HG03460 (cell line): ENCODE data around the gene NAPEPLD.
"Not testable (repeated sequence)": the region's sequence is repeated elsewhere in the genome, so short reads cannot be mapped to it uniquely, and the experiment has no call there.

Source experiments
- ATAC-seq: cut with Tn5 transposase; IDR thresholded peaks from one replicate; pipeline ENCODE4 v1.9.1; 2021; ENCODE audit not compliant: unreplicated experiment

NAPEPLD gene

DNA sequence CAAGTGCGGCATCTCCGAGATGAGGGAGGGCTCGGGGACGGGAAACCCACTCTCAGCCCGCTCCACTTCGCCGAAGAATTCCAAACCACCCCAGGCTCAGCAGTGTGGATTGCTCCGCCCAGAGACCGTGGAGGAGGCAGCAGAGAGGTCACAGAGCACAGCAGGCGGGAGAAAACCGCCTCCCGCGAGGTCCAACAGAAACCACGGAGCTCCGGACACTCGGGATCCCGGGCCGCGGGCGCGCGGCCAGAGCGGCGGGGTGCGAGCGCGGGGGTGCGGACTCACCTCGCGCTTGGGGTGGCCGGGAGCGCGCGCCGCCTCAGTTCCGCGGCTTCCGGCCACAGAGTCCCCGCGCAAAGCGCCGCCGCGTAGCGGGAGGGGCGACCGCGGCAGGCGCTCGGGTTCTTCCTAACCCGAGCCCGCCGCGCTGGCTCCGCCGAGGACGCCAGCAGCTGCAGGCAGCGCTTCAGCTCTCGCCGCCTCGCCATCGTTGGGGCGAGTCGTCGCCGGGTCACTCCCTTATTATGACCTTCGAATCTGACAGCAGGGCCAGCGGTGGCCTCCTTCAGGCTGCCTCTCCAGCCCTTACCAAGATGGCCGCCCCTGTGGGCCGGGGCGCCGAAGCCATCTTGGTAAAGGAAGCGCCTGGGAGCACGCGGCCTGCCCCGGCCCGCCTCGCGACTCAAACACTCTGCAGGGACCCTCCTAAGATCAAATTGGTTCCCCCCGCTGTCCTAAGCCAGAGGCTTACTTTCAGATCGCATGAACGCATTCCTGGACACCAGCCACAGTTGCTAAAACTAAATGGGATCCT, at the start of gene NAPEPLD:
TSS of gene NAPEPLD (minus strand) at position 106 of the 814 bp plus-strand sequence. CDS start 20,323 bp downstream, outside the sequence.
- peak; percentile 81 for ATAC-seq

DNA sequence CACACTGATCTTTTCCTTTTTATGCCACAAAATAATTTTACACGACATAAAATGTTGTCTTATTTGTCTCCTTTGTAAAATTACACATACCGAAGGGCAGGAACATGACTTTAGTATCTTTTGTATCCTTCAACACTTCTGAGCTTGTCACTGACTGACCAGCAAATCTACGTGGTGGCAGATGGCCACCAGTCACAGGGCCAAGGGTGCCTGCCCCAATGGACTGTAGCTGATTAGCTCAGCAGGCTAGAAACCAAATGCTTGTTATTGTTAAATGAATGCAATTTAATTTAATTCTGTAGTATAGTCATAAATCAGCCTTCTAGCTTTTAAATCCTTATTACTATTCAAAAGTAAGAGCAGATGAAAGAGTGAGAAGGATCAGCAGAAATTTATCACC, 49.2 kb upstream of the NAPEPLD start:
- not testable (repeated sequence) for ATAC-seq

DNA sequence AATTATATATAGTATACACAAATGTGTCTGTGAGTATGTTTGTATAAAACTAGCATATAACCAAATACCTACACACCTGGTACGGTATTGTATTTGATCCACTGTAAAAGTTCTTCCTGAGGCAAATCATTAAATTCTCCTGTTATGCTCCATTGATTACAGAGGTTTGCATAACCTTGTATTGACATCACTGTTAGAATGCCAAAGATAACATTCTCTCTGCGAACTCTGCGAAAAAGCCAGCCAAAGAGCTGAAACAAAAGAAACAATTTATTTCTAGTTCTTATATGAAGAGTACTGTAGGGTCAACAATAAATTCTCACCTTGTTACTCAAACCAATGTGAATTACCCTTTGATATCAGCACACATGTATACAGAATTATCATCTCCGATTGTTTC, 46.5 kb upstream of the NAPEPLD start:
- ATAC-seq = not testable (repeated sequence)

DNA sequence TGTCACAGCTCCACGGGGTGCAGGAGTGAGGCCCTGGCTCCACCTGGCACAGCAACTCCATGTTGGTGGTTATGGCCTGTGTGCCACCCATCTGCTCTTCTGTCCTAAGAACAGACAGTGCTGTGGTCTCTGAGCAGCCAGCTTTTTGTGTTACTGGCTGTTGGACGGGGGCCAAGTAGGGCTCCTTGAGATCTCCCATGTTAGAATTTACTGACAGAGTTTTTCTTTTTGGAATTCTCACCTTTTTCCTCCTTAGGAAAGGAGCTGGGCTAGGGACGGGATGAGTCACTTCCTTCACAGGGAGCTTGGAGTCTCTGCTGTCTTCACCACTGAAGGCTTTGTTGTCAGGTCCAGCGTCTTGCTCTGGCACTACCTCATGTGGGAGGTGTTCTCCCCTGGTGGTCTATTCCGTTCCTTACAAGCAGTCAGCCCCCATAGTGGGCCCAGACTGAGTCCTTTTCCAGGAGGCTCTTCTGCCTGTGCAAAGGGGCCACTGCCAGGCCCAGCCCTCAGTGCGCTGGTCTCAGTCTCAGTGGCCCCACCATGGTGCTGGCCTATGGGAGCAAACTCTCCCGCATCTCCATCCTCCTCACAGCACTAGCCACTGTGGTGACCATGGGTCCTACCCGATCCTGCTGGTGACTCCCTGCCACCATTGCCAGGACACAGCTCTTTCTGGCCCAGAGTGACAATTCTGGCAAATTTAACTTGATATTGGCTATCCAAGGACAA, 23.7 kb upstream of the NAPEPLD start:
- not testable (repeated sequence) for ATAC-seq

DNA sequence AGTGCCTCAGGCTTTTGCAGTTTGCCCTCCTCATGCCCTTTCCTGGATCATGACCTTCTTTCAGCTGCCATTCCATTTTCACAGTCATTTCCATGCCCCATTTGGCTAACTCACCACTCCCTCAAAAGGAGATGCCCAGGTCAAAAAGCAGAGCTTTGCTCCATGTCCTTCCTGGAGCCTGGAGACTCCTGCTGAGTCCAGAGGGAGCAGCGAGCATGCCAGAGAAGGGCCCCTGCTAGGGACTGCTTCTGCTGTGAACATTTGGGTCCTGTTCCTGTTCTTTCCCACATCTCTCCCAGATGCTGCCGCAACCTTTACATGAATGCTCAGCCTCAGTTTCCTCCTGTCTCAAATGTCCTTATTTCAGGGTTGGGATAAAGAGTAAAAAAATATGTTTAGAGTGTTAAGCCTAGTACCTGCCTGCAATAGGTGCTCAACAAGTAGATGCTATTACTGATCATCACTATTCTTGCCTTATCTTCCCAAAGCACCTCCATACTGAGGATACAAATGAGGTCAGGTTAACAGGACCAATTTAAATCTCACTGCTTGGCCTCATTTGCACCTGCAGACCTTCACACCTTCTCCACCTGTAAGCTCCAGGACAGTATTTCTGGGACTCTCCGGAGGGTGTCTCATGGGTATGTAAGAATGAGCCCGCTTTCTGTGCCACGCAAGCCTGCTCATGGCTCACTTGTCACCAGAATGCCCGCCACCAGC, 23.0 kb upstream of the NAPEPLD start:
- not testable (repeated sequence) for ATAC-seq

DNA sequence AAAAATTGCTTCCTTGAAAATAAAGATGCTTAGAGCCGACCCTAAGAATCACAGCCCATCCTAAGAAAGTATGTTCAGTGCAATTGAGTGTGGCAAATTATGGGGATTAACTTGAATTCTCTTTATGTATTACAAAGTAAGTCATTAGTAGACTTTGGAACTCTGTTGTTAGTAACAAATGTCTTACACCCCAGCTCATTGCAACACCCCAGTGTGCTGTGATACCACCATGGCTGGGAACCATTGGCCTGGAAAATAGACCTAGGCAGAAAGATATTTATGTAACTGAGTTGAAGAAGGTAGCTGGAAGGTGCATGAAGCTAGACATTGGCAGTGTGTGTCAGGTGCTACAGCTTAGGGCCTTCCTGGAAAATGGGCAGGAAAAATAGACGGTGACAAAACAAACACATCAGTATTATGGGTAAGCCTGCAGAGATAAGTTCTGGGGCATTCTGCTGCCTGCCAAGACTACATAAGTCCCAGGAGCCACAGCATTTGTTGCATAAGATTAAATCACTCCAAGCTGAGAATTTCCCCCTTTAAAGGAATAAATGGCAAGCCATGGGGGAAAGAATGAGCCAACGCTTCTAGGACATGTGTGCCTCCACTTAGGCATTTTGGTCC, 18.1 kb upstream of the NAPEPLD start:
- ATAC-seq = not testable (repeated sequence)

DNA sequence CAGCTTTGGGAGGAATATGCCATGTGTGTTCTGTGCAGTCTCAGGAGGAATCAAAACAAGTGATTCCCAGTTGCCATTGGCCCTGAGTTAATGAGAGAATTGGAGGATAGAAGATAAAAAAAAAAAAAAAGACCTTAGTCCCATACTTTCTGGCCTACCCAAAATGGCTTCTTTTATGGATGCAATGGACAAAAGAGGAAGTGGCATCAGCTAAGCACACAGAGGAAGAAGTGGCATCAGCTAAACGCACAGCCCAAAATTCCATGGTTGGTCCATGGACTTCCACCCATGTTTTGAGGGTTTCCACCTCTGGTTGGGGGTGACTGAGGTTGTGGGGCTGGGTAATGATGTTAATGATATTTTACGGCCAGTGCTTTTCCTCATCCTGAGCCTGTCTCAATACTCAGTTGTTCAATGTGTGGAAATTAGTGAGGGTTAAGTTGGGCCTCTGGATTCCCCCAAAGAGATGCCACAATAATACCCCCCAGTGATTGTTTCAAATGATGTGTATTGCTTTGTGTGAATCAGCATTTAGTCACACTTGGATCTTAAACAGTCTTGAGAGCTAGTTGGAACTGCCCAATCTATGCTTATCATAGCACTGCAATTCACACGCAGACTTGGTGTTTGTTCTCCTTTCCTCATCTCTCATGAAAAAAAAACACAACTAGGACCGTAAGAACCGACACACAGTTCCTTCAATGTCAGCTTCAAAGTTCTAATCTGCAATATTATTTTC, 14.4 kb upstream of the NAPEPLD start:
- not testable (repeated sequence) for ATAC-seq

DNA sequence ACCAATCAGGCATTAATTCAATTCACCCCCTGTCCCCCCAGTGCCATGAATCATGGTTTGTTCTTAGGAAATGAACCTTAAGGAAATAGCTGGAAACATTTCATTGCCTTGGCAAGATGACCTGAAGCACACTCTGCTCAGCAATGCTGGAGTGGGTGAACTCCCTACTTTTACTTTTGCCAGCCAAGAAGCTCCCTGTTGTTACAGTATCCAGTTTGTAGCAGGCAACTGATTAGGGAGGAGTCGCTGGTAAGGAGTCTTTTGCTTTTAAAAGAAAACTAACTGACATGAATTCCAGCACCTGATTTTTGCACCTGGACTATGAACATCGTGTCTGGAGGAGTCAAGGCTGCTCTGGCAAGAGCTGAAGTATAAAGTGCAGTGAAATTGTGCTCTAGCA, 13.7 kb upstream of the NAPEPLD start:
- ATAC-seq = not testable (repeated sequence)

DNA sequence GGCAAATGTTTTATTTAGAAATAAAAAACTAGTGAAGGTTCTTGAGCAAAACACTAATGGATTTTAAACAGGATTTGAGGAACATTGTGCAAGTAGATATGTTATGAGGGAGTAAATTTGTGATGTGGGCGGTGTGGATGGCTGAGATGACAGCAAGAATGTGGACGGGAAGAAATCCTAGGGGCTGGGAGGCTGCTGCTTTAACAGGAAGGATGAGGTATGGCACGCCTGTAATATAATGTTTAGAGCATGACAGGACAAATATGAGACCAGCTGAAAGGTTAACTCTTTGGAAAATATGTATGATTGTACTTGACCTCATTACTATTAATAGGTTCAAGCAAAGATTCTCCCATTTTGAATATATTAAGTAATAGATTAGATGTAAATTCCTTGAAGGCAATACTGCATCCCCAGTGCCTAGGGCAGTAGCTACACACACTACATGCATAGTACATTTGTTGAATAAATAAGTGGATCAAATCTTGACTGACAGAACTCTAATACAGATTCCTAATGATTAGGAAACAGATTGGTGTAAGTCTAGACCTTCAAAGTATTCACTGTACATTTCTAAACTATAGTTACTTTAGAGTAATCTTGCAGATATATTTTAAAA, 13.2 kb upstream of the NAPEPLD start:
- ATAC-seq = not testable (repeated sequence)

DNA sequence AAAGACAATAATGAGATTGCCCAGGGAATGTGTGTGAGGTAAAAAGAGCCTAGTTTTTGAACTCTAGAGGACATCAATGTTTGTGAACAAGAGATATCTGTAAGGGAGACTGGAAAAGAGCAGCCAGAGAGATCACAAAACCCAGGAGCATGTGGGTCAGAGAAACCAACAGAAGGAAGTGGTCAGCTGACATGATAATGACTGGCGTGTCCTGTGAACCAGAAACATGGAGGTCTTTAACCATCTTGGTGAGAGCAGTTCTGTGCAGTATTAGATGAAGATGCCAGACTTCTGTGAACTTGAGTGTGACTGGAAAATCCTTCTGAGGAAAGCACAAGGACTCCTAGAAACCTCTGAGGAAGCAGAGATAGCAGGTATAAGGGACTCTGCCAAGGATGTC, 10.2 kb upstream of the NAPEPLD start:
- not testable (repeated sequence) for ATAC-seq

DNA sequence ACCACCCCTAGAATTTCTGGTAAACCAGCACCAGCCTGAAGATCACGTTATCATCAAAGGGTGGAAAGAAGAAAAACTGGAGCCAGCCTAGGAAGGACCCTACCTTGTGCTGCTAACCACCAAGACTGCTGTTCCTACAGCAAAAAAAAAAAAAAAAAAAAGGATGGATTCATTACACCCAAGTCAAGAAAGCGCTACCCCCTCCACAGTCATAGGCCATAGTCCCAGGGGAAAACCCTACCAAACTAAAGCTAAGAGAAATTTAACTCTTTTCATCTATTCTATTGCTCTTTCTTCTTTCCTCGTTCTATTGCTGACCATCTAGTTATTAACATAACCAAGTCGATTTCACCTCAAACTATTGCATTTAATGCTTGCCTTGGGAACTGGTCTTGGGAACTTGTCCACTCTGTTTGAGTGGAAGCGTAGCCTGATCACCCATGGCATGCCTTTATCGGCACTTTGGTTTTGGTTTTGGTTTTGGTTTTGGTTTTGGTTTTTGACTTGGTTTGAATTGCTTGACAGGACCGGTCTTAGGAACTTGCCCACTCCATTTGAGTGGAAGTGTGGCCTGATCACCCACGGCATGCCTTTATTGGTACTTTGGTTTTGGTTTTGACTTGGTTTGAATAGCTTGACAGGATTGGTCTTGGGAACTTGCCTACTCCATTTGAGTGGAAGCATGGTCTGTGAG, 6.6 kb upstream of the NAPEPLD start:
- ATAC-seq = not testable (repeated sequence)

DNA sequence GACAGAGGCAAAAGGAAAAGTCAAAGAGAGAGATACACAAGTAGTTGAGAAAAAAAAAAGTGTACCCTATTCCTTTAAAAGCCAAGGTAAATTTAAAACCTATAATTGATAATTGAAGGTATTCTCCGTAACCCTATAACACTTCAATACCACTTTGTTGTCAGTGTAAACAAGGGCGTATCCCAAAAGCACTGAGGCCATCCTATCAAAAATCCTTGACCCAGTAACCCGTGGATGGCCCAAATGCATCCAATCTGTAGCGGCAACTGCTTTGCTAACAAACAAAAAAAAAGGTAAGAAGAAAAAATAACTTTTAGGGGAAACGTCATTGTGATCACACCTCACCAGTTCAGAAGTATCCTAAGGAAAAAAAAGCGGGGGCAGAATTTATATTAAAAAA, 5.1 kb upstream of the NAPEPLD start:
- ATAC-seq = no peak

DNA sequence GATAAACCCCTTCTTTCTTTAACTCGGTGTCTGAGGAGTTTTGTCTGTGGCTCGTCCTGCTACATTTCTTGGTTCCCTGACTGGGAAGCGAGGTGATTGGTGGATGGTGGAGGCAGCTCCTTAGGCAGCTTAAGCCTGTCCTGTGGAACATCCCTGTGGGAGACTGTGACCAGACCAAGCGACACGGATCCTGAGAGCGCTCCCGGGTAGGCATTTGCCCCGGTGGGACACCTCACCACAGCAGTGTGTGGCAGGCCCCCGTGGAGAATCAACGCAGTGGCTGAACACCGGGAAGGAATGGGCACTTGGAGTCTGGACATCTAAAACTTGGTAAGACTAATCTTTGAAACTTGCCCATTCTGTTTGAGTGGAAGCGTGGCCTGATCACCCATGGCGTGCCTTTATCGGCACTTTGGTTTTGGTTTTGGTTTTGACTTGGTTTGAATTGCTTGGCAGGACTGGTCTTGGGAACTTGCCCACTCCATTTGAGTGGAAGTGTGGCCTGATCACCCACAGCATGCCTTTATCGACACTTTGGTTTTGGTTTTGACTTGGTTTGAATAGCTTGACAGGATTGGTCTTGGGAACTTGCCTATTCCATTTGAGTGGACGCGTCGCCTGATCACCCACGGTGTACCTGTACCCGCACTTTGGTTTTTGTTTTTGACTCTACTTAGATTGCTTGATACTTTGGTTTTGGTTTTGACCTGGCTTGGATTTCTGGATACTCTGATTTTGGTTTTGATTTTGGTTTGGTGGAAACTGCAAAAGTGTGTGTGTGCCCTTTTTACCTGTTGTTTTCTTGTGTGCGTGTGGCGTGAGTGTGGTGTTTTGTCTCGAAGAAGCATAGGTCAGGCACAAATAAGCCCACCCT, 4.1 kb upstream of the NAPEPLD start:
- not testable (repeated sequence) for ATAC-seq

DNA sequence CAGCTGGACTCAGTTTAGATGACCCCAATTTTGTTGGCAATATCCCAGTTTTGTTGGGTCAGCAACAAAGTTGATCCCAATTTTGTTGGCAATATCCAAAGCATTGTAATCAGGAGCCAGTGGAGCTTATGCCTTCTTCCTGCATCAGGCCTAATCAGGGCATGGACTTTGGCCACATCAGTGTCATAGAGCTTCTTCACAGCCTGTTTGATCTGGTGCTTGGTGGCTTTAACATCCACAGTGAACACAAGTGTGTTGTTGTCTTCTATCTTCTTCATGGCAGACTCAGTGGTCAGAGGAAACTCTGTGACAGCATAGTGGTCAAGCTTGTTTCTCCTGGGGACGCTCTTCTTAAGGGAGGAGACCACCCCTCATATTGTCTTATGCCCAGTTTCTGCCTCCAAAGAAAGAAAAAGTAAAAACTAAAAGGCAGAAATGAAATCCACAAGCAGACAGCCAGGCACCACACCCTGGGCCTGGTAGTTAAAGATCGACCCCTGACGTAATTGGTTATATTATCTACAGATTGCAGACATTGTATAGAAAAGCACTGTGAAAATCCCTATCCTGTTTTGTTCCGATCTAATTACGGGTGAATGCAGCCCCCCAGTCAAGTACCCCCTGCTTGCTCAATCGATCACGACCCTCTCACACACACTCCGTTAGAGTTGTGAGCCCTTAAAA, 3.2 kb upstream of the NAPEPLD start:
- not testable (repeated sequence) for ATAC-seq

DNA sequence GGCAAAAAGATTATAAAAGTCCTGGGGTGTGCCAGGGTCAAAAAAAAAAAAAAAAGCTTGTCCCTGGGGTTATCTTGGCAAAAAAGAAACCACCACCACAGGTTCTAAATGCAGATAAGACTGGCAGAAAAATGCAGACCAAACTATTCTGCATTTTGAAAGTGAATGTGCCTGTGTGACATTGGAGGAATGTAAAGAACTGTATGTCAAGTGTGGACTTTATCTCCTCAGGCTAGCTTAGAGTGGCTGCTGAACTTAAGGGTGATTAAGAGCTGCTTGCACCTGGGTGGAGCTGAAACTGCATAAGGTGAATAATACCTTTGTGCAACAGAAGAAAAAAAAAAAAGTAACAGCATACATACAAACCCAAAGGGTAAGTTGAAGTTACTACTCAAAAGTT, 1.3 kb upstream of the NAPEPLD start:
- no peak for ATAC-seq

DNA sequence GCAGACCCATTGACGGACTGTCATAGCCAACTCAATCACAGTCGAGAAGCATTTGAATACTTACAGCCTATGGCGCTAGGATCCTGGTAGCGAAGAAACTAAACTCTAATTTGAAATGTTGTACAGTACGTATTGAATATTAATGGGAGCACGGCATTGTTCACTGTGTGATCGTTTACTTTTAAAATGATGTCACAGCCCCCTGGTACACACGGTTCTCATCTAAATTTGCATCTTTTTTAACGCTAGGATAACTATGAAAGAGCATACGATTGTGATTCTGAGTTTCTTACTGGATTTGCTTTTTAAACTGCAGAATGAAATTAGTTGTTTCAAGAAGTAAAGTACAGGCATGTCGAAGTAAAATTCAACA, 895 bp upstream of the NAPEPLD start:
- no peak for ATAC-seq

DNA sequence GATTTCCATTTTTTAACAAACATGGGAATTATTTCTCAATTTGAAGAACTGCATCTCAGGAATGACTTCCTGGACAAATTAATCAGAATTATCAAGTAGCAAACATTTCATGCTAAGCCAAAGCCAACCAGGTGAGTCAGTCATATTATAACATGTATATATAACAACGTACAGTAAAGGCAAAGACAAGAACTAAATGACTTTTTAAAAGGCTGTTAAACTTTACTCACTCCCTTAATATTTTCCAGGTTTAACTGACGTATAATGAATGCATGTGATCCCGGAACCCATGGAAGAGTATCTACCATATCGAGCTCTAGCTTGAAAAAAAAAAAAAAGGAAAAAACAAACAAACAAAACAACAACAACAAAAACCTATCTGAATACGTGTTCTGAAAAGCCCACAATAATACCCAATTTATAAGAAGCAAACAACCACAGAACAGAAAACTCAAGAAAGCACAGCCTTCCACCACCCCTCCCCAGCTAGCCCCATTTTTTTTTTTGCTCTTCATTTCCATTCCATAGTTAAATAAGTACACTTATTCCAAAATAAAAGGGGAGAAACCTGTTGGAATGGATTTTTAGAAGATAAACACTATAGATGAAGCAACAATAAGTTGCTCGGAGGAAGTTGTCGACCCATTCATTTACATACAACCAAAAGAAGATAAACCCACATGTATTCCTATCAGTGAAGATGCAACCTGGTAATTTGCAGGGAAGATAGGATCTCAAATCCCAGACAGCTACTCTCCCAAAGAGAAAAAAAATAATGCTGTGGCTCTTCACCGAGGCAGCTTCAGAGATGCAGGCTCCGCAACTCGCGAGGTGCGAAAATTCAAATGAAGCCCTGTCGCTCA, 537 bp downstream of the NAPEPLD start:
- ATAC-seq = no peak
